Neural cell (in vitro differentiated cells): ENCODE data around the gene SNX13. TPM values are rescaled to one million over a fixed set of nuclear protein-coding genes. Genes with fewer than 3 reads are reported as not detected.

ENCODE experiments used
- H2AFZ ChIP-seq: fragments of 200-600, 300-800 bp; sonication (generic), shearing (Covaris generic); 2 replicates; pipeline ENCODE4 v1.6.0; 2014; ENCODE audit warnings: low read depth, mild to moderate bottlenecking, antibody characterized with exemption, low read length, moderate library complexity
- H3F3A ChIP-seq: fragments of 200-600 bp; shearing (Covaris generic); 2 replicates; pipeline ENCODE4 v1.6.1; 2016; ENCODE audit warnings: mild to moderate bottlenecking, moderate library complexity, mixed read lengths, antibody characterized with exemption, low read length; ENCODE audit not compliant: insufficient read depth, poor library complexity, severe bottlenecking
- H3K27ac ChIP-seq: fragments of 200-600, 300-800 bp; sonication (generic), shearing (Covaris generic); 2 replicates; pipeline ENCODE4 v1.5.1; 2014; ENCODE audit warnings: mild to moderate bottlenecking, low read length, moderate library complexity
- H3K27me3 ChIP-seq: fragments of 300-800, 200-600 bp; sonication (generic), shearing (Covaris generic); 2 replicates; pipeline ENCODE4 v1.6.0; 2014; ENCODE audit warnings: mild to moderate bottlenecking, low read depth, low read length, moderate library complexity; ENCODE audit not compliant: insufficient read depth
- H3K36me3 ChIP-seq: fragments of 300-800, 200-600 bp; sonication (generic), shearing (Covaris generic); 2 replicates; pipeline ENCODE4 v1.5.1; 2014; ENCODE audit warnings: mild to moderate bottlenecking, antibody characterized with exemption, low read length, moderate library complexity; ENCODE audit not compliant: insufficient read depth
- H3K4me2 ChIP-seq: fragments of 300-800, 200-600 bp; sonication (generic), shearing (Covaris generic); 2 replicates; pipeline ENCODE4 v1.6.0; 2014; ENCODE audit warnings: mild to moderate bottlenecking, low read length
- H3K4me3 ChIP-seq: fragments of 300-800, 200-600 bp; sonication (generic), shearing (Covaris generic); 2 replicates; pipeline ENCODE4 v1.5.1; 2014; ENCODE audit warnings: mild to moderate bottlenecking, low read length, moderate library complexity
- H3K79me2 ChIP-seq: fragments of 200-600 bp; shearing (Covaris generic); replicated peaks from 2 replicates; pipeline ENCODE4 v1.6.0; 2014; ENCODE audit warnings: mild to moderate bottlenecking, low read length, moderate library complexity; ENCODE audit not compliant: insufficient read depth
- H3K9ac ChIP-seq: fragments of 300-800, 200-600 bp; sonication (generic), shearing (Covaris generic); 2 replicates; pipeline ENCODE4 v1.6.1; 2016; ENCODE audit warnings: mild to moderate bottlenecking, low read length, mixed read lengths
- H3K9me2 ChIP-seq: fragments of 200-600 bp; shearing (Covaris generic); 2 replicates; pipeline ENCODE4 v1.6.1; 2016; ENCODE audit warnings: mild to moderate bottlenecking, low read length, mixed read lengths; ENCODE audit not compliant: insufficient read depth
- H3K9me3 ChIP-seq: fragments of 200-600, 300-800 bp; sonication (generic), shearing (Covaris generic); 2 replicates; pipeline ENCODE4 v1.6.1; 2016; ENCODE audit warnings: mild to moderate bottlenecking, mixed run types, low read length, moderate library complexity, mixed read lengths
- H4K20me1 ChIP-seq: fragments of 200-600 bp; shearing (Covaris generic); 2 replicates; pipeline ENCODE4 v1.6.1; 2016; ENCODE audit warnings: mild to moderate bottlenecking, mixed run types; ENCODE audit not compliant: insufficient read depth
- CTCF ChIP-seq: fragments of 450-650 bp; IDR thresholded peaks from 2 replicates; pipeline ENCODE4 v1.5.1; 2014; ENCODE audit warnings: antibody characterized with exemption, mild to moderate bottlenecking, moderate library complexity; ENCODE audit not compliant: poor library complexity, severe bottlenecking
- EP300 ChIP-seq: fragments of 450-650 bp; conservative IDR thresholded peaks from 2 replicates; pipeline ENCODE4 v1.6.1; 2014; ENCODE audit warnings: antibody characterized with exemption, mild to moderate bottlenecking, moderate library complexity; ENCODE audit not compliant: poor library complexity, severe bottlenecking
- EZH2 ChIP-seq: fragments of 200-600, 300-800 bp; shearing (Covaris generic), sonication (generic); IDR thresholded peaks from 2 replicates; pipeline ENCODE4 v1.6.1; 2014; ENCODE audit warnings: antibody characterized with exemption, low read length, borderline replicate concordance, mild to moderate bottlenecking; ENCODE audit not compliant: insufficient read depth, poor library complexity, severe bottlenecking
- MXI1 ChIP-seq: fragments of 450-650 bp; conservative IDR thresholded peaks from 2 replicates; pipeline ENCODE4 v1.6.1; 2014; ENCODE audit warnings: antibody characterized with exemption, mild to moderate bottlenecking; ENCODE audit not compliant: poor library complexity, severe bottlenecking
- POLR2AphosphoS5 ChIP-seq: IDR thresholded peaks from 2 replicates; pipeline ENCODE4 v1.6.1; 2012
- RAD21 ChIP-seq: fragments of 450-650 bp; conservative IDR thresholded peaks from 2 replicates; pipeline ENCODE4 v1.6.1; 2014; ENCODE audit warnings: antibody characterized with exemption, mild to moderate bottlenecking, moderate library complexity
- REST ChIP-seq: IDR thresholded peaks from 2 replicates; pipeline ENCODE4 v1.6.1; 2012; ENCODE audit warnings: borderline replicate concordance
- SMC3 ChIP-seq: fragments of 450-650 bp; conservative IDR thresholded peaks from 2 replicates; pipeline ENCODE4 v1.6.1; 2014; ENCODE audit warnings: antibody characterized with exemption, mild to moderate bottlenecking, moderate library complexity; ENCODE audit not compliant: poor library complexity
- TAF1 ChIP-seq: IDR thresholded peaks from 2 replicates; pipeline ENCODE4 v1.6.1; 2012; ENCODE audit warnings: low read depth
- polyA plus RNA-seq: library from polyadenylated mRNA; depleted of rRNA; stranded (reverse); fragments of >200 nt; gene quantifications from 2 replicates; pipeline ENCODE4 v1.2.3, GENCODE V29; 2014

The SNX13 gene
- polyA plus RNA-seq, 1 donor from 2014 or later: 50.6 TPM

- Histone ChIP-seq H2AFZ (no peak overlapping the region), H3K36me3 (peaks cover 9% of the 10 kb centered on the region), H3F3A (no peaks in the 10 kb centered on the region), H3K27me3 (no peaks in the 10 kb centered on the region), H3K4me2 (no peak overlapping the region), H3K79me2 (no peaks in the 10 kb centered on the region), H3K9me2 (no peaks in the 10 kb centered on the region), H3K9me3 (no peaks in the 10 kb centered on the region), H4K20me1 (no peaks in the 10 kb centered on the region), H3K27ac (no peak overlapping the region), H3K9ac (no peak overlapping the region), H3K4me3 (no peak overlapping the region)
- TF ChIP-seq EZH2 (no peak), REST (no peak), SMC3 (no peak), POLR2AphosphoS5 (no peak), MXI1 (no peak), RAD21 (no peak), CTCF (no peak), TAF1 (no peak)
Observed at GRCh38 chr7:17856251-17856650, 84.0 kb downstream of the SNX13 start.

- Histone ChIP-seq H3K9me3 (no peaks in the 10 kb centered on the region), H3K9me2 (no peaks in the 10 kb centered on the region), H3K4me3 (no peak overlapping the region), H2AFZ (no peak overlapping the region), H3K79me2 (no peaks in the 10 kb centered on the region), H3K36me3 (peaks cover 9% of the 10 kb centered on the region), H3K9ac (no peak overlapping the region), H4K20me1 (no peaks in the 10 kb centered on the region), H3K27ac (no peak overlapping the region), H3K4me2 (no peak overlapping the region), H3K27me3 (no peaks in the 10 kb centered on the region), H3F3A (no peaks in the 10 kb centered on the region)
- TF ChIP-seq TAF1: no peak
- no peak for TF ChIP-seq RAD21
- no peak for TF ChIP-seq SMC3
- TF ChIP-seq POLR2AphosphoS5: no peak
- TF ChIP-seq EP300: no peak
- no peak for TF ChIP-seq MXI1
- TF ChIP-seq CTCF: no peak
Observed at GRCh38 chr7:17855202-17855601, 85.1 kb downstream of the SNX13 start.
